ENCODE data around the gene TTC12.

Gene TTC12

GRCh38 chr11:113404859-113405430 is 90.6 kb downstream of the TTC12 start:
- H3K36me3 Mint-ChIP-seq, result no peaks in the 10 kb centered on the region
- no peaks in the 10 kb centered on the region for H3K9me3 Mint-ChIP-seq
- DNase-seq, result no peak
- no peak overlapping the region for H3K4me3 Mint-ChIP-seq
- CTCF ChIA-PET, result no interaction called here
- H3K27ac Mint-ChIP-seq, result no peak overlapping the region
- peaks cover 4% of the 10 kb centered on the region for H3K27me3 Mint-ChIP-seq
- no peaks in the 10 kb centered on the region for H3K4me1 Mint-ChIP-seq

- CTCF ChIA-PET, result no interaction called here
- Mint-ChIP-seq H3K4me3 (no peak overlapping the region), H3K4me1 (no peaks in the 10 kb centered on the region), H3K27ac (no peak overlapping the region), H3K36me3 (no peaks in the 10 kb centered on the region), H3K27me3 (peaks cover 4% of the 10 kb centered on the region), H3K9me3 (no peaks in the 10 kb centered on the region)
- no peak for DNase-seq
Measured at GRCh38 chr11:113405724-113406478, 91.5 kb downstream of the TTC12 start.

- Mint-ChIP-seq H3K36me3 (no peaks in the 10 kb centered on the region), H3K9me3 (no peaks in the 10 kb centered on the region), H3K27ac (no peak overlapping the region), H3K4me3 (no peak overlapping the region), H3K27me3 (peaks cover 4% of the 10 kb centered on the region), H3K4me1 (no peaks in the 10 kb centered on the region)
- CTCF ChIA-PET, result no interaction called here
- no peak for DNase-seq
Measured at GRCh38 chr11:113407163-113407562, 92.8 kb downstream of the TTC12 start.

- H3K9me3 Mint-ChIP-seq, result no peaks in the 10 kb centered on the region
- DNase-seq, result no peak
- no peaks in the 10 kb centered on the region for H3K4me1 Mint-ChIP-seq
- peaks cover 4% of the 10 kb centered on the region for H3K27me3 Mint-ChIP-seq
- CTCF ChIA-PET, result no interaction called here
- no peak overlapping the region for H3K27ac Mint-ChIP-seq
- H3K4me3 Mint-ChIP-seq, result no peak overlapping the region
- no peaks in the 10 kb centered on the region for H3K36me3 Mint-ChIP-seq
Measured at GRCh38 chr11:113408206-113408605, 93.8 kb downstream of the TTC12 start.

DNA sequence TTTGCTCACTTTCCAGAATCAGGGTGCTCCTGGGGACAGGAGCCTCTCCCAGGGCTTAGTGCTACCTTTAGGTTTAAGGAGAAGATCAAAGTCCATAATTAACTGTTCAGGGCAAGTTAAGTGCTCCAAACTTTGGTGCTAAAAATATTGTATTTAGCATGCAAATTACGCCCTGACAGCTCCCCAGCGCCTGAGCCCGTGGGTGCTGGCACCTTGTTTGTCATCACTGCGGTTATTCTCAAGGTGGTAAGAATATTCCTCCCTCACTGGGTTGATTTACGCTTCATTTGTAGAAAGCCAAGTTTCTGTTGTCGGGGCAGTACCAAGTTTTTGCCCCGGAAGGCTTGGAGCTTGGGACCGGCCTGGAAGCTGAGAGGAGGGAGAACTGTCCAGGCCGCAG is 94.5 kb downstream of the TTC12 start:
- Mint-ChIP-seq H3K4me1 (no peaks in the 10 kb centered on the region), H3K27me3 (peaks cover under 1% of the 10 kb centered on the region), H3K36me3 (no peaks in the 10 kb centered on the region), H3K4me3 (no peak overlapping the region), H3K9me3 (no peaks in the 10 kb centered on the region), H3K27ac (no peak overlapping the region)
- CTCF ChIA-PET, result no interaction called here
- no peak for DNase-seq

GRCh38 chr11:113409526-113409925 is 95.1 kb downstream of the TTC12 start:
- CTCF ChIA-PET, result no interaction called here
- Mint-ChIP-seq H3K36me3 (no peaks in the 10 kb centered on the region), H3K27me3 (no peaks in the 10 kb centered on the region), H3K9me3 (no peaks in the 10 kb centered on the region), H3K4me1 (no peaks in the 10 kb centered on the region), H3K4me3 (no peak overlapping the region), H3K27ac (no peak overlapping the region)
- no peak for DNase-seq

DNA sequence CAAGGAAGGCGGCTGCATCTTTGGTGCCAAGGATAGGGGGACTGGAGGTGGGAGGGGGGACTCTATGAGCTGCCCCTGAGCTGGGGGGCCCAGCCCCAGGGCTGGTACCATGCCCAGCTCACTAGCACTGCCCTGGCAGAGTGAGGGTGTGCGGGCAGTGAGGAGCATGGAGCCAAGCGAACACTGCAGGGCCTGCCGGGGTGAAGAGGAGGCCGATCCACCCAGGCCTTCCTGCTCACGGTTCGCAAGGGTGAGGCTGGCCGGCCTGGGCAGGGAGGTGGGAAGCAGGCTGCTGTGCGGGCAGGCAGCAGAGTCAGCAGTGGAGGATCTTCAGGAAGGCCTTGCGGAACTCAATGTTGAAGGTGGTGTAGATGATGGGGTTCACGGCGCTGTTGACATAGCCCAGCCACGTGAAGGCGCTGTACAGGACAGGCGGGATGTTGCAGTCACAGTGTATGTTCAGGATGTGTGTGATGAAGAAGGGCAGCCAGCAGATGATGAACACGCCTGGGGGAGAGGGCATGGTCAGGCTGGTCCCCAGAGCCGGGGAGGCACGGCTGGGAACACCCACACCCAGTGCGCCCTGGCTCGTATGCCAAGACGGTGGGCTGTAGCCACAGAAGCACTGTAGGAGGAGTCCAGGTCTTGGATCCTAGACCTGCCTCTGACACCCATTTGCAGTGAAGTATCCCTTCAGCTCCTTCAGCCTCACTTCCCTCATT is 96.2 kb downstream of the TTC12 start:
- no peaks in the 10 kb centered on the region for H3K36me3 Mint-ChIP-seq
- no peak overlapping the region for H3K27ac Mint-ChIP-seq
- CTCF ChIA-PET, result no interaction called here
- no peak overlapping the region for H3K4me3 Mint-ChIP-seq
- no peaks in the 10 kb centered on the region for H3K9me3 Mint-ChIP-seq
- no peak for DNase-seq
- H3K4me1 Mint-ChIP-seq, result no peaks in the 10 kb centered on the region
- H3K27me3 Mint-ChIP-seq, result no peaks in the 10 kb centered on the region

GRCh38 chr11:113411536-113411935 is 97.2 kb downstream of the TTC12 start:
- H3K36me3 Mint-ChIP-seq, result no peaks in the 10 kb centered on the region
- no peak overlapping the region for H3K4me3 Mint-ChIP-seq
- CTCF ChIA-PET, result no interaction called here
- H3K27ac Mint-ChIP-seq, result no peak overlapping the region
- no peaks in the 10 kb centered on the region for H3K4me1 Mint-ChIP-seq
- H3K27me3 Mint-ChIP-seq, result no peaks in the 10 kb centered on the region
- DNase-seq, result no peak
- H3K9me3 Mint-ChIP-seq, result no peaks in the 10 kb centered on the region

DNA sequence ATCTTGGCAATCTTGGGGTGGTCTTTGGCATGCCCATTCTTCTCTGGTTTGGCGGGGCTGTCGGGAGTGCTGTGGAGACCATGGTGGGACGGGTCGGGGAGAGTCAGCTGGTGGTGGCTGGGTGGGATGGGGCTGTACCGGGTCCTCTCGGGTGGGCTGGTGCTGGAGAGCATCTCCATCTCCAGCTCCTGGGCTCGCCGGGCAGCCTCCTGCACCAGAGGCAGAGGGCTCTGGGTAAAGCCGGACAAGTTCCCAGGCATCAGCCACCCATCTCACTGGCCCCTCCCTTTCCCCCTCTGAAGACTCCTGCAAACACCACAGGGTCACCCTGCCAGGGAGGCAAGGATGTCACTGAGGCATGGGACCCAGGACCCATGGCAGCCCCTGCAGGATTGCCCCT is 98.3 kb downstream of the TTC12 start:
- H3K27ac Mint-ChIP-seq, result no peak overlapping the region
- no peaks in the 10 kb centered on the region for H3K4me1 Mint-ChIP-seq
- H3K36me3 Mint-ChIP-seq, result no peaks in the 10 kb centered on the region
- H3K4me3 Mint-ChIP-seq, result no peak overlapping the region
- no peak for DNase-seq
- CTCF ChIA-PET, result no interaction called here
- no peaks in the 10 kb centered on the region for H3K9me3 Mint-ChIP-seq
- no peaks in the 10 kb centered on the region for H3K27me3 Mint-ChIP-seq

GRCh38 chr11:113415343-113415742 is 101.0 kb downstream of the TTC12 start:
- Mint-ChIP-seq H3K9me3 (no peaks in the 10 kb centered on the region), H3K4me1 (no peaks in the 10 kb centered on the region), H3K4me3 (no peak overlapping the region), H3K36me3 (no peaks in the 10 kb centered on the region), H3K27ac (no peak overlapping the region), H3K27me3 (no peaks in the 10 kb centered on the region)
- DNase-seq, result no peak
- CTCF ChIA-PET, result no interaction called here

All from activated naive CD4-positive, alpha-beta T cell treated with anti-CD3 and anti-CD28 coated beads, Interleukin-2, amount 10 ng/mL, durations not matched to agents 7 days and 5 days (primary cell).